Loucy (cell line): Measurements from ENCODE around the gene CPZ.

ENCODE experiments used
- CTCF ChIP-seq: fragments of 200-600 bp; sonication (generic); conservative IDR thresholded peaks from 2 replicates; pipeline ENCODE4 v1.5.1; 2014; ENCODE audit warnings: mild to moderate bottlenecking, antibody characterized with exemption, low read length
- EZH2phosphoT487 ChIP-seq: fragments of 200-600 bp; IDR thresholded peaks from 2 replicates; pipeline ENCODE4 v1.6.1; 2018; ENCODE audit warnings: antibody characterized with exemption, mild to moderate bottlenecking, moderate library complexity, borderline replicate concordance

GRCh38 chr4:8543623-8544022 lies 48.9 kb upstream of the CPZ start:
- TF ChIP-seq CTCF: no peak
- TF ChIP-seq EZH2phosphoT487: no peak
